RWPE2 (cell line): ENCODE data around the gene CCDC117.

ENCODE experiments used
- ATAC-seq: fragments of 200-7000 bp; cut with Tn5 transposase; 3 replicates; pipeline ENCODE4 v1.9.1; 2021; ENCODE audit warnings: low read depth
- DNase-seq: peaks from one replicate; pipeline ENCODE4 v3.0.0-alpha.2; 2020; ENCODE audit warnings: low spot score
- H3K27ac ChIP-seq: fragments of 450-650 bp; 2 replicates; pipeline ENCODE4 v1.5.1; 2017; ENCODE audit warnings: mild to moderate bottlenecking; ENCODE audit not compliant: poor library complexity, severe bottlenecking
- H3K27me3 ChIP-seq: fragments of 250-450 bp; sonication (Bioruptor Pico); 2 replicates; pipeline ENCODE4 v1.5.1; 2021; ENCODE audit warnings: mild to moderate bottlenecking, moderate library complexity; ENCODE audit not compliant: insufficient read depth, poor library complexity, severe bottlenecking
- H3K36me3 ChIP-seq: fragments of 250-450 bp; sonication (Bioruptor Pico); 2 replicates; pipeline ENCODE4 v1.5.1; 2020; ENCODE audit warnings: low read depth, mild to moderate bottlenecking, moderate library complexity
- H3K4me1 ChIP-seq: fragments of 250-450 bp; sonication (Bioruptor Pico); 2 replicates; pipeline ENCODE4 v1.5.1; 2021; ENCODE audit warnings: mild to moderate bottlenecking, moderate library complexity; ENCODE audit not compliant: insufficient read depth, poor library complexity, severe bottlenecking
- H3K4me3 ChIP-seq: fragments of 250-450 bp; sonication (Bioruptor Pico); 2 replicates; pipeline ENCODE4 v1.5.1; 2021; ENCODE audit warnings: mild to moderate bottlenecking, moderate library complexity; ENCODE audit not compliant: severe bottlenecking
- H3K9me3 ChIP-seq: fragments of 250-450 bp; sonication (Bioruptor Pico); 2 replicates; pipeline ENCODE4 v1.5.1; 2021; ENCODE audit warnings: mild to moderate bottlenecking, moderate library complexity; ENCODE audit not compliant: severe bottlenecking
- TF ChIP-seq, protein P1 (sequence below): fragments of 450-650 bp; IDR thresholded peaks from one replicate; pipeline ENCODE4 v1.5.1; 2017; ENCODE audit warnings: mild to moderate bottlenecking, moderate library complexity; ENCODE audit not compliant: poor library complexity, severe bottlenecking

The CCDC117 gene, protein sequence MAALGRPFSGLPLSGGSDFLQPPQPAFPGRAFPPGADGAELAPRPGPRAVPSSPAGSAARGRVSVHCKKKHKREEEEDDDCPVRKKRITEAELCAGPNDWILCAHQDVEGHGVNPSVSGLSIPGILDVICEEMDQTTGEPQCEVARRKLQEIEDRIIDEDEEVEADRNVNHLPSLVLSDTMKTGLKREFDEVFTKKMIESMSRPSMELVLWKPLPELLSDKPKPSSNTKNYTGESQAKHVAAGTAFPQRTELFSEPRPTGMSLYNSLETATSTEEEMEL

GRCh38 chr22:28772633-28773460 is at the start of gene CCDC117:
Gene CCDC117 (plus strand): TSS chr22:28772695. CDS start chr22:28772850, 155 bp downstream.
- Histone ChIP-seq H3K9me3 (no peaks in the 10 kb centered on the region), H3K4me3 (peak within 1 kb of the TSS; percentile 74), H3K36me3 (peaks cover 20% of the 10 kb centered on the region), H3K27me3 (no peaks in the 10 kb centered on the region), H3K27ac (peak within 1 kb of the TSS; percentile 51), H3K4me1 (no peaks in the 10 kb centered on the region)
- DNase-seq: peak; percentile 95
- ATAC-seq: peak; percentile 94
- TF ChIP-seq, protein P1, sequence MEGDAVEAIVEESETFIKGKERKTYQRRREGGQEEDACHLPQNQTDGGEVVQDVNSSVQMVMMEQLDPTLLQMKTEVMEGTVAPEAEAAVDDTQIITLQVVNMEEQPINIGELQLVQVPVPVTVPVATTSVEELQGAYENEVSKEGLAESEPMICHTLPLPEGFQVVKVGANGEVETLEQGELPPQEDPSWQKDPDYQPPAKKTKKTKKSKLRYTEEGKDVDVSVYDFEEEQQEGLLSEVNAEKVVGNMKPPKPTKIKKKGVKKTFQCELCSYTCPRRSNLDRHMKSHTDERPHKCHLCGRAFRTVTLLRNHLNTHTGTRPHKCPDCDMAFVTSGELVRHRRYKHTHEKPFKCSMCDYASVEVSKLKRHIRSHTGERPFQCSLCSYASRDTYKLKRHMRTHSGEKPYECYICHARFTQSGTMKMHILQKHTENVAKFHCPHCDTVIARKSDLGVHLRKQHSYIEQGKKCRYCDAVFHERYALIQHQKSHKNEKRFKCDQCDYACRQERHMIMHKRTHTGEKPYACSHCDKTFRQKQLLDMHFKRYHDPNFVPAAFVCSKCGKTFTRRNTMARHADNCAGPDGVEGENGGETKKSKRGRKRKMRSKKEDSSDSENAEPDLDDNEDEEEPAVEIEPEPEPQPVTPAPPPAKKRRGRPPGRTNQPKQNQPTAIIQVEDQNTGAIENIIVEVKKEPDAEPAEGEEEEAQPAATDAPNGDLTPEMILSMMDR: peak; percentile 56

GRCh38 chr22:28728002-28728401 is 44.5 kb upstream of the CCDC117 start:
- Histone ChIP-seq H3K27me3 (no peaks in the 10 kb centered on the region), H3K27ac (no peak overlapping the region), H3K4me3 (no peak overlapping the region), H3K9me3 (no peaks in the 10 kb centered on the region), H3K4me1 (no peaks in the 10 kb centered on the region), H3K36me3 (peaks cover 76% of the 10 kb centered on the region)
- ATAC-seq: no peak
- DNase-seq: no peak
- TF ChIP-seq, protein P1: no peak

DNA sequence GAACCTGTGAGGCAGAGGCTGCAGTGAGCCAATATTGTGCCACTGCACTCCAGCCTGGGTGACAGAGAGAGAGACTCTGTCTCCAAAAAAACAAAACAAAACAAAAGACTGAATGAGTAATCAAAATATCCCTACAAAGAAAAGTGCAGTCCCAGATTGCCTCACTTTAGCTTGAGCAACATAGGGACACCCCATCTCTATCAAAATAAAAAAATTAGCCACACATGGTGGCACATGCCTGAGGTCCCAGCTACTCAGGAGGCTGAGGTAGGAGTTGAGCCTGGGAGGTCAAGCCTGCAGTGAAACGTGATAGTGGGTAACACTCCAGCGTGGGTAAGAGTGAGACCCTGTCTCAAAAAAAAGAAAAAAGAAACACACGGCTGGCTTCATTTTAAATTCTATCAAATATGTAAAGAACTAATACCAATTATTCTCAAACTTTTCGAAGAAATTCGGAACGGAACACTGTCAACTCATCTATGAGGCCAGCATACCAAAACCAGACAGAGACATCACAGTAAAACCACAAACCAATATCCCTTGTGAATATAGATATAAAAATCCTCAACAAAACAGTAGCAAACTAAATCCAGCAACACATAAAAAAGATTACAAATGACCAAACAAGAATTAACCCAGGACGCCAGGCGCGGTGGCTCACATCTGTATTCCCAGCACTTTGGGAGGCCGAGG is 43.7 kb upstream of the CCDC117 start:
- DNase-seq: no peak
- H3K9me3 ChIP-seq: no peaks in the 10 kb centered on the region
- TF ChIP-seq, protein P1: no peak
- H3K27me3 ChIP-seq: no peaks in the 10 kb centered on the region
- no peaks in the 10 kb centered on the region for H3K4me1 ChIP-seq
- no peak for ATAC-seq
- no peak overlapping the region for H3K27ac ChIP-seq
- peaks cover 78% of the 10 kb centered on the region for H3K36me3 ChIP-seq
- H3K4me3 ChIP-seq: no peak overlapping the region

DNA sequence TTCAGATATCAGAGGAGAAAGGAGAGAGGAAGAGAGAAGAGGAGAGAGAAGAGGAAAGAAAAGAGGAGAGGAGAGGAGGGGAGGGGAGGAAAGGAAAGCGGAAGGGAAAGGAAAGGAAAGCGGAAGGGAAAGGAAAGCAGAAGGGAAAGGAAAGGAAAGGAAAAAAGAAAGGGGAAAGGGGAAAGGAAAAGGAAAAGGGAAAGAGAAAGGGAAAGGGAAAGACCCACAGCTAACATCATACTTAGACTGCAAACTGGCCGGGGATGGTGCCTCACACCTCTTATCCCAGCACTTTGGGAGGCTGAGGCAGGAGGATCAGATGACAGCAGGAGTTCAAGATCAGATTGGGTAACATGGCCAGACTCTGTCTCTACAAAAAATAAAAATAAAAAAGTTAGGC is 42.3 kb upstream of the CCDC117 start:
- ATAC-seq: no peak

More for the DNA sequence above, 42.3 kb upstream of the CCDC117 start:
- peaks cover 72% of the 10 kb centered on the region for H3K36me3 ChIP-seq
- TF ChIP-seq, protein P1: no peak
- H3K4me1 ChIP-seq: no peaks in the 10 kb centered on the region
- DNase-seq: no peak
- H3K27me3 ChIP-seq: no peaks in the 10 kb centered on the region
- H3K27ac ChIP-seq: no peak overlapping the region
- H3K4me3 ChIP-seq: no peak overlapping the region
- no peaks in the 10 kb centered on the region for H3K9me3 ChIP-seq
